Heart right ventricle (tissue), 16 donors: ENCODE results near the gene UBAC2. TPM values are rescaled to one million over a fixed set of nuclear protein-coding genes. Genes with fewer than 3 reads are reported as not detected.

Experiments used
- ATAC-seq, 8 donors: fragments of 200-7000 bp; cut with Tn5 transposase; one replicate each; pipeline ENCODE4 v1.9.1; 2020; ENCODE audit warnings: mild to moderate bottlenecking in 8 of 8, moderate library complexity in 8 of 8, moderate number of reproducible peaks in 1 of 8
- DNase-seq, 2 donors: peaks; one replicate each; pipeline ENCODE4 v3.0.0-alpha.2; 2020
- H3K27ac ChIP-seq, 10 donors: fragments of 200-600 bp; sonication (generic) in 2 of 10; one replicate each; pipeline versions ENCODE4 v1.5.0 to v1.8.0; 2020 to 2022; ENCODE audit warnings: mild to moderate bottlenecking in 3 of 10
- H3K27me3 ChIP-seq, 7 donors: fragments of 200-600 bp; one replicate each; pipeline ENCODE4 v1.8.0; 2021 to 2022; ENCODE audit warnings: mild to moderate bottlenecking in 2 of 7
- H3K36me3 ChIP-seq, 9 donors: fragments of 200-600 bp; sonication (generic) in 1 of 9; one replicate each; pipeline versions ENCODE4 v1.5.0 to v1.8.0; 2020 to 2022; ENCODE audit warnings: mild to moderate bottlenecking in 2 of 9
- H3K4me1 ChIP-seq, 9 donors: fragments of 200-600 bp; sonication (generic) in 1 of 9; one replicate each; pipeline versions ENCODE4 v1.5.0 to v1.8.0; 2020 to 2022; ENCODE audit warnings: mild to moderate bottlenecking in 4 of 9
- H3K4me3 ChIP-seq, 10 donors: fragments of 200-600 bp; sonication (generic) in 2 of 10; one replicate each; pipeline versions ENCODE4 v1.5.0 to v1.8.0; 2020 to 2022; ENCODE audit warnings: mild to moderate bottlenecking in 7 of 10, moderate library complexity in 2 of 10
- H3K9me3 ChIP-seq, 11 donors: fragments of 200-600 bp in 10 of 11; sonication (generic) in 2 of 11; one replicate each; pipeline versions ENCODE4 v1.5.0 to v1.8.0; 2013 to 2022; ENCODE audit warnings: mild to moderate bottlenecking in 2 of 11, control low read depth in 1 of 11, moderate library complexity in 1 of 11
- WGBS, 2 donors: extraction: QIAGEN DNeasy Blood & Tissue Kit; methylation state at CpG; one replicate each; pipeline ENCODE4 v1.1.7; 2013; ENCODE audit warnings: inconsistent platforms in 1 of 2; 5-methylcytosine and 5-hydroxymethylcytosine counted together
- intact Hi-C, 10 donors: fragments of 100-400 bp; cut with DNase I; formaldehyde crosslinking; loops; one replicate each; pipeline versions ENCODE4 v1.11.1 to v1.14.2; 2022
- polyA plus RNA-seq, 2 donors: library from polyadenylated mRNA; stranded (reverse); fragments of 200-250 nt; gene quantifications; one replicate each; pipeline ENCODE4 v1.2.3, GENCODE V29; 2013
- total RNA-seq, 10 donors: library from RNA; stranded (reverse); fragmentation: NEBNext Ultra II Directional in 3 of 10; extraction: Animal tissue kit (Norgen Biotek cat#: 25700) in 3 of 10; gene quantifications; one replicate each; pipeline versions ENCODE4 v1.2.1 to v1.2.4, GENCODE V29; 2021 to 2023
- TF ChIP-seq, protein P1 (sequence below), 9 donors: fragments of 200-600 bp; sonication (generic) in 2 of 9; IDR thresholded peaks; one replicate each; pipeline versions ENCODE4 v1.5.0 to v1.8.0; 2021 to 2022; ENCODE audit warnings: antibody characterized with exemption in 9 of 9, mild to moderate bottlenecking in 5 of 9, moderate library complexity in 1 of 9
- donor health status: Arrhythmogenic right ventricular cardiomyopathy.
- donor health status: ischemic (EF 13 %, LVEDD 7.1; RV severe dilation, severe dysfunction).
- donor health status: healthy with polysubstance abuse.
- donor health status: DM: no; HTN: yes; CAD: no.
- donor health status: DM: no; HTN: no; CAD: no.
- donor health status: ischemic (EF 25% LVEDD 6.9; RV normal size, moderate dysfunction).
- donor health status: ischemic (EF 25% LVEDD 5.7; RV mildly dilated, moderate dysfunction).
- donor health status: healthy.
- donor health status: DM: yes; HTN: yes; CAD: no.
- donor health status: Ischemic cardiomyopathy.
- donor health status: ischemic (EF 35%, LVEDD 5.7; RV mildly dilated, moderate dysfunction).
- donor health status: nonischemic (EF 11% LVEDD 7.7; RV severe dilation, severe dysfunction).
- donor health status: DM: yes; HTN: yes; CAD: no.
- donor health status: PGD.
- donor health status: ischemic (EF 29% LVEDD 5.4; RV normal size, mild dysfunction).
- donor health status: nonischemic (EF 23%, LVEDD 6.1; RV moderate dilation, normal function).

UBAC2 gene
- total and polyA plus RNA-seq, 12 donors: 31.8 to 60.4 (median 47.0) TPM

DNA sequence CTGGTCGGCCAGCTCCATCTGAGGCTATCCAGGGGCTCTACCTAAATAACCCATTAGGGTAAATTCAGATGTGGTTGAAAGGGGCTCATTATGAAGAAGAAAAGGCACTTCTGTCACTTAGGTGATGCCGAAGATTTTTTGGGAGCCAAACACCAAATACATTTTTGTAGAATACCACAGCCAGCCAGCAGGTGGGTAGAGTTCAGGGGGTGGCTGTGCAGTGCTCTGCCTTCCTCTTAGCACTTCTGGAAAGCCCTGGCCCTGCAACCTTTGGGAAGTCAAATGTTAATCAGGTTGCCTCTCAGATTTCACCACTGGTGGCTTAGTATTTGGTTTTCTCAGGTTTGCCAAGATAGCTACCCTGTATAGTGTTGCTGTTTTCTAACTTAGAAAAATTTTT, 76.1 kb downstream of the UBAC2 start:
- Histone ChIP-seq H3K27ac (no peak overlapping the region), H3K9me3 (peaks cover 0 to 11% (median 2%) of the 10 kb centered on the region in 11 donors), H3K27me3 (no peaks in the 10 kb centered on the region), H3K36me3 (peaks cover 0 to 25% (median 0%) of the 10 kb centered on the region in 9 donors), H3K4me1 (peaks cover 0 to 70% (median 5%) of the 10 kb centered on the region in 9 donors), H3K4me3 (no peak overlapping the region)
- DNase-seq: no peak
- WGBS, 2 donors: 91 to 95% methylated on average over 2 of the region's 2 CpGs
- intact Hi-C loops: loop anchor here in 1 of 10 donors (10.0 kb wide), 1 partner anchor 158 kb away; no protein-coding TSS in a partner anchor
- no peak for ATAC-seq
- TF ChIP-seq, protein P1, sequence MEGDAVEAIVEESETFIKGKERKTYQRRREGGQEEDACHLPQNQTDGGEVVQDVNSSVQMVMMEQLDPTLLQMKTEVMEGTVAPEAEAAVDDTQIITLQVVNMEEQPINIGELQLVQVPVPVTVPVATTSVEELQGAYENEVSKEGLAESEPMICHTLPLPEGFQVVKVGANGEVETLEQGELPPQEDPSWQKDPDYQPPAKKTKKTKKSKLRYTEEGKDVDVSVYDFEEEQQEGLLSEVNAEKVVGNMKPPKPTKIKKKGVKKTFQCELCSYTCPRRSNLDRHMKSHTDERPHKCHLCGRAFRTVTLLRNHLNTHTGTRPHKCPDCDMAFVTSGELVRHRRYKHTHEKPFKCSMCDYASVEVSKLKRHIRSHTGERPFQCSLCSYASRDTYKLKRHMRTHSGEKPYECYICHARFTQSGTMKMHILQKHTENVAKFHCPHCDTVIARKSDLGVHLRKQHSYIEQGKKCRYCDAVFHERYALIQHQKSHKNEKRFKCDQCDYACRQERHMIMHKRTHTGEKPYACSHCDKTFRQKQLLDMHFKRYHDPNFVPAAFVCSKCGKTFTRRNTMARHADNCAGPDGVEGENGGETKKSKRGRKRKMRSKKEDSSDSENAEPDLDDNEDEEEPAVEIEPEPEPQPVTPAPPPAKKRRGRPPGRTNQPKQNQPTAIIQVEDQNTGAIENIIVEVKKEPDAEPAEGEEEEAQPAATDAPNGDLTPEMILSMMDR (IDR thresholded peaks at IDR 0.05): no peak

DNA sequence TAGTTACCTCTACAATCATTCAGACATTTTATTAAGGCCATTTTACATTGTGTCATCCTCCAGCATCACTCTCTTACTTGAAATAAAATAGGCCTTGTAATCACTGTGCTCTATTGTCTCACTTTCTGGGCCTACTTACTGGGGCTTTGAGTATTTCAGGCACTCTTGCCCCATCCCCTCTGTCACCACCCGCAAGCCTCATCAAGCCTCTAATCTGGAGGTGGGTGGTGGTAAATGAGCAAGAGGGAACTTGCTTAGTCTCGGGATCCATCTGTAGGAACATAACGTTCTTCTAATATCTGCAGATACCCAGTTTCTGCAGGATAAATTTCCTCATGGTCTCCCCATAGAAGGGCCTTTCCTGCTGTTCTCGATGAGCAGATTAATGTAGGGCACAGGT, 77.0 kb downstream of the UBAC2 start:
- intact Hi-C loops: loop anchor here in 1 of 10 donors (10.0 kb wide), 1 partner anchor 157 kb away; no protein-coding TSS in a partner anchor
- DNase-seq: no peak
- Histone ChIP-seq H3K27me3 (no peaks in the 10 kb centered on the region), H3K36me3 (peaks cover 0 to 25% (median 0%) of the 10 kb centered on the region in 9 donors), H3K9me3 (peaks cover 0 to 3% (median 0%) of the 10 kb centered on the region in 11 donors), H3K4me1 (peaks cover 0 to 75% (median 15%) of the 10 kb centered on the region in 9 donors), H3K27ac (peak overlapping the region in 1 of 10 donors; percentile 2), H3K4me3 (no peak overlapping the region)
- 93 to 95% methylated on average over 4 of the region's 4 CpGs for WGBS, 2 donors
- ATAC-seq: peak in 1 of 8 donors; percentile 38
- TF ChIP-seq, protein P1 (IDR thresholded peaks at IDR 0.05): no peak

DNA sequence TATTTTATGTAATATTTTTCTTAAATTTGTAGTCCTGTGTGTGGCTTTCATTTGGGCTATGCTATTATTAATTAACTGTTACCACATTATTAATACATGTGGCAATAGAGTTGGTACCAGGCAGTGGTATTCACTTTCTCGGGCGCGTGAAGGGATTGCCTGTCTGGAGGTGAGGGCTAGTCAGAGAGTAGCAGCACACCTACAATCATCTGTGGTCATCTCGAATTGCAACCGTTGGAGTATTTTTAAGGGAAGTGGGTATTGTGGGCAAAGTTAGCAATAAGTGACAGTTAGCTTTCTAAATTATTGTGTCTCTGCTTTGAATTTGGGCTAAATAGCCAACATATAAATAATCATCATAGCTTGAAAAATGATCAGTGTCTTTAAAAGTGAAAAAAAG, 77.5 kb downstream of the UBAC2 start:
- H3K27ac ChIP-seq: peak overlapping the region in 1 of 10 donors; percentile 2
- no peaks in the 10 kb centered on the region for H3K9me3 ChIP-seq
- peaks cover 0 to 25% (median 0%) of the 10 kb centered on the region in 9 donors for H3K36me3 ChIP-seq
- TF ChIP-seq, protein P1 (IDR thresholded peaks at IDR 0.05): no peak
- no peak for ATAC-seq
- no peaks in the 10 kb centered on the region for H3K27me3 ChIP-seq
- H3K4me3 ChIP-seq: no peak overlapping the region
- intact Hi-C loops: loop anchor here in 1 of 10 donors (10.0 kb wide), 1 partner anchor 157 kb away; no protein-coding TSS in a partner anchor
- WGBS, 2 donors: 90 to 91% methylated on average over 5 of the region's 5 CpGs
- DNase-seq: no peak
- H3K4me1 ChIP-seq: peaks cover 0 to 81% (median 20%) of the 10 kb centered on the region in 9 donors

DNA sequence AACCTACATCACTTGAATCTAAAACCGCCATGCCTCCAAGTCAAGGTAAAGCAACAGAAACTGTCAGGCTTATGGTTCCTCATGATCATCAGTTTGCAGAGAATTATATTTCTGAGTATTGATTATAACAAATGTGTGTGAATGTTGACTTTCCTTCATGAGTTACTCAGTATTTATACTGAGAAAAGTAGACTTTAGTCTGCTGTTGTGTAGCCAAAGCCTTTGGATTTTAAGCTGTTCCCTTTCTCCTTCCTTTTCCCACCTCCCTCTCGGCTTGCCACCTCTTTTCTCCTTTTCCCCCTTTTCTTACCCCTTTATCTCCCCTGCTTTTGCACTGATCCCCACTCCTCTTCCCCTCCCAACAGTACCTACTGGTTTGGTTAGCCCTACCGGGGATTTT, 78.2 kb downstream of the UBAC2 start:
- no peak overlapping the region for H3K4me3 ChIP-seq
- H3K27ac ChIP-seq: peak overlapping the region in 1 of 10 donors; percentile 88
- no peaks in the 10 kb centered on the region for H3K27me3 ChIP-seq
- TF ChIP-seq, protein P1 (IDR thresholded peaks at IDR 0.05): no peak
- H3K4me1 ChIP-seq: peaks cover 0 to 87% (median 22%) of the 10 kb centered on the region in 9 donors
- H3K36me3 ChIP-seq: peaks cover 0 to 25% (median 0%) of the 10 kb centered on the region in 9 donors
- no peaks in the 10 kb centered on the region for H3K9me3 ChIP-seq
- ATAC-seq: no peak
- 97 to 98% methylated on average over 3 of the region's 3 CpGs for WGBS, 2 donors
- DNase-seq: no peak
- intact Hi-C loops: loop anchor here in 1 of 10 donors (10.0 kb wide), 1 partner anchor 156 kb away; no protein-coding TSS in a partner anchor
